Measurements from ENCODE around the gene NFIX.
A peak's percentile ranks its signal among the peaks of the same experiment; 100 is the strongest.

NFIX gene

DNA sequence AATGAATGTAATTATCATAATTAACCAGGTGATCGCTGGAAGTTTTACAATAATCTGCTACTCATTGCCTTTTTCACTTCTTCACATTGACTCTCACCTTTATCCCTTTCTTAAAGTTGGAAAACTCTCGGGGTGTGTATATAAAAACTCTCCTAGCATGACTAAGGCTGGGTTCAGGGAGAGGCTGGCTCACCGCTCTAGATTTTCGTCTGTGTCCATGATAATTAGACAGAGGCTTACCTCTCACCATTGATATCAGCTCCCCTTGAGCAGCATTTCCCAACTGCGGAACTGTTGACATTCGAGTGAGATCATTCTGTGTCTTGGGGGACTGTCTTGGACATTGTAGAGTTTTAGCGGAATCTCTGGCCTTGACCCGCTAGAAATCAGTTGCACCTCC is 39.4 kb downstream of the NFIX start:
- Mint-ChIP-seq H3K4me3 (no peak overlapping the region), H3K4me1 (peaks cover 5% of the 10 kb centered on the region), H3K27ac (ENCODE audit: low read depth) (no peak overlapping the region), H3K9me3 (no peaks in the 10 kb centered on the region), H3K27me3 (no peaks in the 10 kb centered on the region), H3K36me3 (ENCODE audit: insufficient read depth) (no peaks in the 10 kb centered on the region)
- ATAC-seq (replicated peaks; ENCODE audit: extremely low read depth, poor library complexity, severe bottlenecking) (no peak), DNase-seq (ENCODE audit: low spot score in 2 of 2) (no peak)

DNA sequence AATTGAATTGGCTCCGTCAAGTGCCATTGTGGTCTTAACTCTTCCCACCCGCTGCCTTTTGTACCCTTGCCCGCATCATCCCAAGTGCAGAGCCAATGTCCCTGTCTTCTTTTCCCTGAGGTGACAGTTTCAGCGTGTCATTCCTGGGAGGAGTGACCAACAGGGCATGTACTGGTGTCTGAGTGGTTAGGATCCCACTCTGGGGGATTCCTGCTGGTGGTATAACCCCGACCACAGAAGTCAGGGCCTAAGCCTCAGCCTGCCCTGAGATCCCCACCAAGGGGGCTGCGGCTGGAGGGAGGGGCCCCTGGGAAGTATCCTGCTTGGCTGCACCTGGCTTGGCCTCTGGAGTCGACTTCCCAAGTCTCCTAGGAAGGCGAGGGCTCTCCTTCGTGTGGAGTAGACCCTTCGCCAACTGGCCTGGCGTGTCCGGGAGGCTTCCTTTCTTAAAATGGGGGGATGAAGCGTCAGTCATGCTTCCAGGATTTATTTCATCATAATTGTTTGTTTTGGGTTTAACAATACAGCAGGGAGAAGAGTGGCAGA is 40.6 kb downstream of the NFIX start:
- H3K27ac Mint-ChIP-seq (ENCODE audit: low read depth), result no peak overlapping the region
- no peaks in the 10 kb centered on the region for H3K9me3 Mint-ChIP-seq
- H3K27me3 Mint-ChIP-seq, result no peaks in the 10 kb centered on the region
- ATAC-seq (replicated peaks; ENCODE audit: extremely low read depth, poor library complexity, severe bottlenecking) (no peak), DNase-seq (ENCODE audit: low spot score in 2 of 2) (no peak)
- H3K4me1 Mint-ChIP-seq, result peaks cover 5% of the 10 kb centered on the region
- H3K36me3 Mint-ChIP-seq (ENCODE audit: insufficient read depth), result no peaks in the 10 kb centered on the region
- H3K4me3 Mint-ChIP-seq, result no peak overlapping the region

DNA sequence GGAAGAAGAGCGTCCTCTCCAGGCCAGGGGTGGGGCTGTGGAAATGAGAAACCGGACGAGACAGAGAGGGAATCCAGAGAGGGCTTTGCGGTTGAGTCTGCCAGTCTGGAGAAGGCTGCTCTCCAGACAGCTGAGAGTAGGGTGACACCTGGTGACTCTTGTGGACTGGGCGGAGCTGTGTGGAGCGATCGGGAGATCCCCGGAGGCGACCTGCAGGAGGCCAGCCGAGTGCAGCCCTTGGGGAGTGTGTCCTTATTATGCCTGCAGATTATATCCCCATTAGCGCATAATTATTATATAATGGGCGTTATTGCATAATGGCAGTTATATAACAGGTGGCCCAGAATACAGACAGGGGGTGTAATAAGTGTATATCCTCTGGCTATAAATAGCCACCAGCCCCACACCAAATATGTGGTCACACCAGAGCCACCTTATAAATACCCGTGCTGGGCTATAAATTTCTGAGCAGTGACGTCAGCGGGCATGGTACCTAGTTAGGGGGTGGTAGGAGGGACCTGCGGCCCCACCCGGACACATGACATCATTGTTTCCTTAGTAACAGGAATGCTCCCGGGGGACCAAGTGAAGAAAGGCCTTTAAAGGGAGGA is 41.2 kb downstream of the NFIX start:
- Mint-ChIP-seq H3K27ac (ENCODE audit: low read depth) (no peak overlapping the region), H3K27me3 (no peaks in the 10 kb centered on the region), H3K9me3 (no peaks in the 10 kb centered on the region), H3K36me3 (ENCODE audit: insufficient read depth) (no peaks in the 10 kb centered on the region), H3K4me1 (peaks cover 5% of the 10 kb centered on the region), H3K4me3 (no peak overlapping the region)
- no peak for ATAC-seq (replicated peaks; ENCODE audit: extremely low read depth, poor library complexity, severe bottlenecking)
- DNase-seq (ENCODE audit: low spot score in 2 of 2), result no peak

DNA sequence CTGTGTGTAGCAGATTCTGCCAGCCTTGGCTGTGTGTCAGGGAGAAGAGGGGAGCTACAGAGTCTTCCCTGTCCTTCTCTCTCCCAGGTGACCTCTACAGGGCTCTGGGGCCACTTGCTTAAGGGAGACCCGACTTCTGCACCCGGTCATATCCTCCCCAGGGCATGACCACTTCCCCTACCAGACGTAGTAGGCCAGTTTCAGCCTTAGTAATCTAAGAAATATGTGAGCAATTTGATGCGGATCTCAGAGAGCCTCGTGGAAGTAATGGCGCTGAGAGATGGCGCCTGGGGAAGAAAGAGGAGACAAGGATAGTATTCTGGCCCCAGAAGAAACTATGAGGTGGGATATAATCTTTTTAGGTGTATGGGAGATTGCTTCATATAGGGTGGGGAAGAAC is 41.9 kb downstream of the NFIX start:
- DNase-seq (ENCODE audit: low spot score in 2 of 2) (no peak), ATAC-seq (replicated peaks; ENCODE audit: extremely low read depth, poor library complexity, severe bottlenecking) (no peak)
- H3K27me3 Mint-ChIP-seq, result no peaks in the 10 kb centered on the region
- no peak overlapping the region for H3K4me3 Mint-ChIP-seq
- no peaks in the 10 kb centered on the region for H3K9me3 Mint-ChIP-seq
- no peak overlapping the region for H3K27ac Mint-ChIP-seq (ENCODE audit: low read depth)
- H3K4me1 Mint-ChIP-seq, result peaks cover 5% of the 10 kb centered on the region
- H3K36me3 Mint-ChIP-seq (ENCODE audit: insufficient read depth), result no peaks in the 10 kb centered on the region

DNA sequence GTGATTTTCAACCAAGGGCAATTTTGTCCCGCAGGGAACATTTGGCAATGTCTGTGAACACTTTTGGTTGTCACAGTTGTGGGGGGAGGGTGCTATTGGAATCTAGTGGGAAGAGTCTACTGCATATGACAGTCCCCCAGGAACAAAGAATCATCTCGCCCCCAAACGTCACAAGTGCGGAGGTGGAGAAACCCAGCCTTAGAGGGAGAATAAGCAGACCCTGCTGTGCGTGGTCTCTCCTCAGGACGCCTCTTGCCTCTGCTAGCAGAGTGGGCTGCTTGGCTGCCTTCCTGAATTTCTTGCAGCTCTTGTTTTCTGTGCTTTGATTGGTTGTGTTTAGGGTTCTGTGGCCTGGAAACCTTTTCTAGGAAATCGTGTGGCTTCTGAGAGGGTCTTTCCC is 42.5 kb downstream of the NFIX start:
- Mint-ChIP-seq H3K9me3 (no peaks in the 10 kb centered on the region), H3K4me3 (no peak overlapping the region), H3K4me1 (peaks cover 6% of the 10 kb centered on the region), H3K27me3 (no peaks in the 10 kb centered on the region), H3K36me3 (ENCODE audit: insufficient read depth) (no peaks in the 10 kb centered on the region), H3K27ac (ENCODE audit: low read depth) (no peak overlapping the region)
- no peak for DNase-seq (ENCODE audit: low spot score in 2 of 2)
- ATAC-seq (replicated peaks; ENCODE audit: extremely low read depth, poor library complexity, severe bottlenecking), result no peak

DNA sequence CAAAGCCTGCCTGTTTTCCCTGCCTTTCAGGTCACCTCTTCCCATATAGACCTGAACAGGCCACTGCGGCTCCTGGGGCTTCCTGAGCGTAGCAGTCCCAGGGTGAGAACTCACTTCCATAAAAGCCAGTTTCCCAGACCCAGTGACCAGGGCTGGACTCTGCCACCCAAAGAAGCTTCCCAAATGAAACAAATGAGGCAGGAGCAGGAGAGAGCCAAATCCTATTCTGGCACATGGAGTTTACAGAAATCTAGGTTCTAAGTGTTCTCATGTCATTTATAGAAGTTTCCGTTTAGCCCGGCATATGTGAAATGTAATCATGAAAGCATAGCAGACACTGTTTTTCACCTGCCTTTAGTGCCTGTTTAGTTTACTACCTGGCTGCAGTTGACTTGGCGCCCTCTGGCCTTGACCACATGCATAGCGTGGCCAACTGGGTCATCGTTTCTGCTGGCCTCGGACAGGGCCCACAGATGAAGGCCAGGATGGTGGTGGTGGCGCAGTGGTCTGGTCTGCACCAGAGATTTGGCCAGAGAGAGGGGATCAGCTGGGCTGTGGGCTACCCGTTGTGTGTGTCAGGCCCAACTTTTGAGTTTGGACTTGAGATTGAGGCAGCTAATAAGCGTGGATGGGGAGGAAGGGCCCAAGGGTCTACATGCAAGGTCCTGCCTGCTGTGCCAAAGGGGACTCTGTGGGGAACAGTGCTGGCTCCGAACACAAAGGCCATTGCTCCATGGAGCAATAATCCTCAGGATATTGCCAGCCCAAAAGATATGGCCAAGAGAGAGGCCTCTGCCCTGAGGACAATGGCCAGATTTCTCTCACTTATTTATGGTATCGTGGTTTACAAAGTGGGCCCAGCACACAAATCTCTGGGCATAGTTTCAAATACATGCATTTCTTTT is 43.3 kb downstream of the NFIX start:
- H3K27ac Mint-ChIP-seq (ENCODE audit: low read depth), result no peak overlapping the region
- H3K9me3 Mint-ChIP-seq, result no peaks in the 10 kb centered on the region
- no peaks in the 10 kb centered on the region for H3K36me3 Mint-ChIP-seq (ENCODE audit: insufficient read depth)
- no peak for ATAC-seq (replicated peaks; ENCODE audit: extremely low read depth, poor library complexity, severe bottlenecking)
- peaks cover 15% of the 10 kb centered on the region for H3K4me1 Mint-ChIP-seq
- no peak overlapping the region for H3K4me3 Mint-ChIP-seq
- DNase-seq (ENCODE audit: low spot score in 2 of 2), result no peak
- H3K27me3 Mint-ChIP-seq, result no peaks in the 10 kb centered on the region

DNA sequence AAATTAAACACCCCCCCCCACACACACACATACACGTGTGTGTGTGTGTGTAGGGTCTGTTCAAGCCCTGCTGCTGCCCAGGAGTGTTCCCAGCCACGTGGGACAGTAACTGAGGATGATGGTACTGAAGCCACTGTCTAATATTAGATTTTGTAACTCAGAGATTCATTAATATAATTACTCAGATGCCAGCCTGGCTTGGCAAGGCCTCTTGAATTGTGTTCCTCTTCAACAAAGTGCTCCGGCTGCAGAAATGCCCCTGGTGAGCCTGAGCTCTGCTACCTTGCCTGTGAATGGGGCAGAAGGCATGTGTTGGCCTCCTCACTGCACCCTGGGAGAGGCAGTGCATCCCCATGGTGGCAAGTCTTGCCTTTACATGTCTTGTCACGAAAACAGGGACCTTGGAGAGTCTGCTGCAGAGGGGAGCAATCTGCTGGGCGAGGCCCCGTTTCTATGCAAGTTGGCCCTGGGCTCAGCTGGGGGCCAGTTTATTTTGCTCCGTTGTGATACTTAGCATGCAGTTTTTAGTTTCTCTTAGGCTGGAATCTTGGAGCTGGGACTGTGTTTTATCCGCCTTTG is 44.0 kb downstream of the NFIX start:
- Mint-ChIP-seq H3K9me3 (no peaks in the 10 kb centered on the region), H3K36me3 (ENCODE audit: insufficient read depth) (peaks cover 3% of the 10 kb centered on the region), H3K4me3 (no peak overlapping the region), H3K4me1 (peaks cover 21% of the 10 kb centered on the region), H3K27ac (ENCODE audit: low read depth) (no peak overlapping the region), H3K27me3 (no peaks in the 10 kb centered on the region)
- ATAC-seq (replicated peaks; ENCODE audit: extremely low read depth, poor library complexity, severe bottlenecking), result no peak
- DNase-seq (ENCODE audit: low spot score in 2 of 2), result no peak

DNA sequence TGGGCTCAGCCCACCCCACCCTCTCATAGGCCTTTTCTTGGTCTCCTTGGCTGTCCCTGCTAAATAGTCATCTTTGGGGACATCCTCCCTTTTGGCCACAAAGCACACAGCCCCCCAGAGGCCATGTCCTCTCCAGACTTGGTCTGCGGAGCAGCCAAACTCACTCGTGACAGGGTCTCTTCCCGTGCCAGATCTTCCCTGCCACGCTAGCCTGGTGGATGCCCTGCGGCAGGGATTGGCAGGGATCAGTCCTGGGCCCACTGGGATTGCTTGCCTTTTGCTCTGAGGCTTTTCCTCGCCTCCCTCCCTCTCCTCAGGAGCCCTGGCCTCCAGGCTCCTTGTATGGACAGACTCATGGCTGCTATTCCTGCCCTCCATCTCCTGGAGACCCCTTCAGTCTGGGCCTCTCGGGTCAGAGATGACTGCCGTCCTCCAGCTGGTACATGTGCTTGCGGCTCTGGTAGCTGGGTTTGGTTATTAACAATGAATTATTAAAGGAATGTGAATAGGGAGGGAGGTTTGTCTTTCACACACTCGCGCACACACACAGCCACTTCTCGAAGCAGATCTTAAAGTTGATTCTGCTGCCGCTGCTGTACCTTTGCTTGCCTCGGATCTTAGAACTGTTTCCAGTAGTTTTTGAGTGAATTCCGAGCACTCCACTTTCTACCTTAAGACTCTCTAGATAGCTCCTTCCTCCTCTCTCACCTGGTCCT is 45.1 kb downstream of the NFIX start:
- H3K27me3 Mint-ChIP-seq, result no peaks in the 10 kb centered on the region
- no peaks in the 10 kb centered on the region for H3K9me3 Mint-ChIP-seq
- ATAC-seq (replicated peaks; ENCODE audit: extremely low read depth, poor library complexity, severe bottlenecking), result no peak
- peaks cover 32% of the 10 kb centered on the region for H3K4me1 Mint-ChIP-seq
- DNase-seq (ENCODE audit: low spot score in 2 of 2), result no peak
- no peak overlapping the region for H3K4me3 Mint-ChIP-seq
- peaks cover 4% of the 10 kb centered on the region for H3K36me3 Mint-ChIP-seq (ENCODE audit: insufficient read depth)
- H3K27ac Mint-ChIP-seq (ENCODE audit: low read depth), result no peak overlapping the region

DNA sequence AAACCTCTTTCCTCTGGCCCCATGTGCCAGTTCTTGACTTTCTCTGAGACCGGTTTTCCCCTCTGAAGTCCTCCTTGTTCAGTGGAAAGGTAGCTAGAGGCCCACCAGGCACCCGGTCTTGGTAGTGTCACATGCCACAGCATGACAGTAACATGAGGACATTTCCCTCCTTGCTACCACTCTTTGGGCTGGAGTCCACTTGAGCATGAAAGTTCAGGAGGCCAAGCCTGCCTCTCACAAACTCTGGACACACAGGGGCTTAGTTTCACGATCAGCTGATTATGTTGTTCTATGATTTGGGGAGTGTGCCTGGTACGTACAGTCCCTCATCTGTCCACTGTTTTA is 45.6 kb downstream of the NFIX start:
- ATAC-seq (replicated peaks; ENCODE audit: extremely low read depth, poor library complexity, severe bottlenecking), result no peak
- Mint-ChIP-seq H3K9me3 (no peaks in the 10 kb centered on the region), H3K4me3 (no peak overlapping the region), H3K36me3 (ENCODE audit: insufficient read depth) (peaks cover 4% of the 10 kb centered on the region), H3K27ac (ENCODE audit: low read depth) (no peak overlapping the region), H3K4me1 (peaks cover 37% of the 10 kb centered on the region), H3K27me3 (no peaks in the 10 kb centered on the region)
- no peak for DNase-seq (ENCODE audit: low spot score in 2 of 2)

DNA sequence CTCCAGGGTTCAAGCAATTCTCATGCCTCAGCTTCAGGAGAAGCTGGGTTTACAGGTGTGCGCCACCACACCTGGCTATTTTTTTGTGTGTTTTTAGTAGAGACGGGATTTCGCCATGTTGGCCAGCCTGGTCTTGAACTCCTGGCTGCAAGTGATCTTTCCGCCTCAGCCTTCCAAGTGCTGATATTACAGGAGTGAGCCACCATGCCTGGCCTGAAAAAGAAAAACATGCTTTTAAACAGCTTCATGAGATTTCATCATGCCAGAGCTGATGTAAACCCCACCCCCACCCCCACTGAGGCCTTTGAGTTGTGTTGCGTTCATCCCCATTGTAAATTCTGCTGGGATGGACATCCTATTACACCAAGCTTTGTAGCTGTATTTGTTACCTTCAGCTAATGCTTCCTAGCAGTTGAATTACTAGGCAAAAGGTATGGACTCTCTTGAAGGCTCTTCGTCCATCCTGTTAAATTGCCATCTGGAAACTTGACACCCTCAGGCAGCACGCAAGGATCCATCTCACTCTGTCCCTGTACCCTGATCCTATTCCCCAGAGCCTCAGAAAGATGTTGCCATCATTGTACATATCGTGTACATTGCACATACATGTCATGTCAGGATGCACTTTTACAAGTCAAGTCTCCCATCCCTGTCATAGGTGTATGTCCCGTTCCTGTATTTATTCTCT is 47.3 kb downstream of the NFIX start:
- Mint-ChIP-seq H3K36me3 (ENCODE audit: insufficient read depth) (peaks cover 4% of the 10 kb centered on the region), H3K4me1 (peaks cover 46% of the 10 kb centered on the region), H3K27me3 (no peaks in the 10 kb centered on the region), H3K4me3 (no peak overlapping the region), H3K9me3 (no peaks in the 10 kb centered on the region), H3K27ac (ENCODE audit: low read depth) (peak overlapping the region; percentile 94)
- ATAC-seq (replicated peaks; ENCODE audit: extremely low read depth, poor library complexity, severe bottlenecking) (no peak), DNase-seq (ENCODE audit: low spot score in 2 of 2) (no peak)

DNA sequence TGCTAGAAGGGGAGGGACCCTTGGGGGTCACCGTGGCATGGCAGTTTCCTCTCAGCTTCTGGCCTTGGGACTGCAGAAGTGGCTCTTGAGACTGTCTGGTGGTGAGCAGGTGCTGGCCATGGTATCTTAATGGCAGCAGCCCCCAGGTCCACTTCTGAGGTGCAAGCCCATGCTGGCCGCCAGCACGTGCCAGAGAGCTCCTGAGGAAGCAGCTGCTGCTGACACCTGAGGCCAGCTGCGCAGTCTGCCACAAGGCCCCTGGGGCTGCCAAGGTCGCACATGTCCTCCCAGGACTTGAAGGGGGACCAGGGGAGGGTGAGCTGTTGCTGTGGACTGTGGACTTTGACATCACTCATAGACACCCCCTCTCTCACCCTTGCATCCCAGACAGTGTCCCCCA is 48.0 kb downstream of the NFIX start:
- peak overlapping the region; percentile 94 for H3K27ac Mint-ChIP-seq (ENCODE audit: low read depth)
- no peaks in the 10 kb centered on the region for H3K9me3 Mint-ChIP-seq
- H3K27me3 Mint-ChIP-seq, result no peaks in the 10 kb centered on the region
- no peak overlapping the region for H3K4me3 Mint-ChIP-seq
- H3K4me1 Mint-ChIP-seq, result peaks cover 52% of the 10 kb centered on the region
- no peak for DNase-seq (ENCODE audit: low spot score in 2 of 2)
- peaks cover 4% of the 10 kb centered on the region for H3K36me3 Mint-ChIP-seq (ENCODE audit: insufficient read depth)
- ATAC-seq (replicated peaks; ENCODE audit: extremely low read depth, poor library complexity, severe bottlenecking), result no peak

DNA sequence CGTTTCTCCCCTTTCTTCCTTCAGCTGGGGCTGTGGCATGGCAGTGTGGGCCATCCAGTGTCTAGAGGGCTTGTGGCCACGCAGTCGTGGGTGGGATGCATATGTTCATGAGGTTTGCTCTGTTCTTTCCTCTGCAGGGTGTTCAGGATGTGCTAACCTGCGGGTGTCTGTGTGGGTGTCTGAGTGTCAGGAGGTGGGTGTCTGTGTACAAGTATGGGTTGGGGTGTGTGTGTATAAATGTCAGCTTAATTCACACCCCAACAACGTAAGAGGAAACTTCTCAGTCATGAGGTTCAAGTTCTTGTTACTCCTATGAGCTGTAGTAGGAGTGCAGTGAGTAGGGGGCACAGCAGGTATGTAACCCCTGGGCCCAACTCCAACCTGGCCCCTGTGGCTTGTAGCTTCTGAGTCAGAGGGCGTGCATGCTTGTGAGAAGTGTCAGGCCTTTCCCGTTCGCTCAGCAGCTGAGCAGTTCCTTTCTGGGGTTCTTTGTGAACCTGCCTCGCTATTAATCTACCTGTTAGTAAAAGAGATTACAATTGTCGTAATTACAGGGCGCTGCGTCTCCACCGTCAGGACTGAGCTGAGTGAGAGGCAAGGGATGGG is 49.1 kb downstream of the NFIX start:
- peak; percentile 37 to 87 for DNase-seq (ENCODE audit: low spot score in 2 of 2)
- H3K27me3 Mint-ChIP-seq, result no peaks in the 10 kb centered on the region
- H3K27ac Mint-ChIP-seq (ENCODE audit: low read depth), result peak overlapping the region; percentile 94
- peaks cover 48% of the 10 kb centered on the region for H3K4me1 Mint-ChIP-seq
- H3K4me3 Mint-ChIP-seq, result peak overlapping the region; percentile 17
- peak; percentile 97 for ATAC-seq (replicated peaks; ENCODE audit: extremely low read depth, poor library complexity, severe bottlenecking)
- H3K9me3 Mint-ChIP-seq, result no peaks in the 10 kb centered on the region
- H3K36me3 Mint-ChIP-seq (ENCODE audit: insufficient read depth), result peaks cover 4% of the 10 kb centered on the region
